ENCODE results near the gene F11.

- TF ChIP-seq, protein P1, sequence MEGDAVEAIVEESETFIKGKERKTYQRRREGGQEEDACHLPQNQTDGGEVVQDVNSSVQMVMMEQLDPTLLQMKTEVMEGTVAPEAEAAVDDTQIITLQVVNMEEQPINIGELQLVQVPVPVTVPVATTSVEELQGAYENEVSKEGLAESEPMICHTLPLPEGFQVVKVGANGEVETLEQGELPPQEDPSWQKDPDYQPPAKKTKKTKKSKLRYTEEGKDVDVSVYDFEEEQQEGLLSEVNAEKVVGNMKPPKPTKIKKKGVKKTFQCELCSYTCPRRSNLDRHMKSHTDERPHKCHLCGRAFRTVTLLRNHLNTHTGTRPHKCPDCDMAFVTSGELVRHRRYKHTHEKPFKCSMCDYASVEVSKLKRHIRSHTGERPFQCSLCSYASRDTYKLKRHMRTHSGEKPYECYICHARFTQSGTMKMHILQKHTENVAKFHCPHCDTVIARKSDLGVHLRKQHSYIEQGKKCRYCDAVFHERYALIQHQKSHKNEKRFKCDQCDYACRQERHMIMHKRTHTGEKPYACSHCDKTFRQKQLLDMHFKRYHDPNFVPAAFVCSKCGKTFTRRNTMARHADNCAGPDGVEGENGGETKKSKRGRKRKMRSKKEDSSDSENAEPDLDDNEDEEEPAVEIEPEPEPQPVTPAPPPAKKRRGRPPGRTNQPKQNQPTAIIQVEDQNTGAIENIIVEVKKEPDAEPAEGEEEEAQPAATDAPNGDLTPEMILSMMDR (IDR thresholded peaks at IDR 0.05): no peak
- no peak for TF ChIP-seq EZH2 (IDR thresholded peaks at IDR 0.05)
Observed at GRCh38 chr4:186255122-186255521, 10.9 kb upstream of the F11 start.
